HepG2 (cell line): ENCODE results near the gene SP9. TPM values are rescaled to one million over a fixed set of nuclear protein-coding genes. Genes with fewer than 3 reads are reported as not detected.

Source experiments
- BHLHE40 ChIP-seq: IDR thresholded peaks from 2 replicates; pipeline ENCODE4 v1.6.1; 2011; ENCODE audit warnings: low read length, improper control_type of control experiment
- EED ChIP-seq: sonication (generic); formaldehyde crosslinking; IDR thresholded peaks from 2 replicates; pipeline ENCODE4 v1.5.0; 2020; ENCODE audit warnings: mild to moderate bottlenecking, missing genetic modification reagents
- HOXD1 ChIP-seq: sonication (generic); formaldehyde crosslinking; IDR thresholded peaks from 2 replicates; pipeline ENCODE4 v1.5.0; 2020; ENCODE audit warnings: missing genetic modification reagents
- IKZF4 ChIP-seq: sonication (generic); formaldehyde crosslinking; IDR thresholded peaks from 2 replicates; pipeline ENCODE4 v1.5.1; 2020; ENCODE audit warnings: borderline replicate concordance, mild to moderate bottlenecking, low read depth, missing genetic modification reagents; ENCODE audit errors: not compliant biosample characterization
- IRX3 ChIP-seq: sonication (generic); formaldehyde crosslinking; IDR thresholded peaks from 2 replicates; pipeline ENCODE4 v1.8.1; 2023; ENCODE audit warnings: mild to moderate bottlenecking, low read depth, missing genetic modification reagents, borderline replicate concordance
- KLF15 ChIP-seq: sonication (generic); formaldehyde crosslinking; IDR thresholded peaks from 2 replicates; pipeline ENCODE4 v1.8.1; 2023; ENCODE audit warnings: borderline replicate concordance, mild to moderate bottlenecking, inconsistent platforms, missing genetic modification reagents, mixed read lengths
- LRRFIP1 ChIP-seq: sonication (generic); formaldehyde crosslinking; conservative IDR thresholded peaks from 2 replicates; pipeline ENCODE4 v1.4.0; 2020; ENCODE audit warnings: missing genetic modification reagents
- MAF1 ChIP-seq: sonication (generic); formaldehyde crosslinking; IDR thresholded peaks from 2 replicates; pipeline ENCODE4 v1.5.0; 2020; ENCODE audit warnings: missing genetic modification reagents, borderline replicate concordance
- MYNN ChIP-seq: sonication (generic); formaldehyde crosslinking; IDR thresholded peaks from 2 replicates; pipeline ENCODE4 v1.4.0; 2020; ENCODE audit warnings: mild to moderate bottlenecking, low read depth, missing genetic modification reagents
- NFIB ChIP-seq: sonication (generic); formaldehyde crosslinking; IDR thresholded peaks from 2 replicates; pipeline ENCODE4 v1.9.0; 2021; ENCODE audit warnings: missing genetic modification reagents, mild to moderate bottlenecking, borderline replicate concordance
- RBAK ChIP-seq: sonication (generic); formaldehyde crosslinking; IDR thresholded peaks from 2 replicates; pipeline ENCODE4 v1.5.1; 2020; ENCODE audit warnings: mild to moderate bottlenecking, missing genetic modification reagents
- SATB2 ChIP-seq: sonication (generic); formaldehyde crosslinking; IDR thresholded peaks from 2 replicates; pipeline ENCODE4 v1.5.0; 2020; ENCODE audit warnings: missing genetic modification reagents
- SMARCE1 ChIP-seq: fragments of 450-650 bp; IDR thresholded peaks from 2 replicates; pipeline ENCODE4 v1.6.1; 2017; ENCODE audit warnings: borderline replicate concordance
- SNAI1 ChIP-seq: sonication (generic); formaldehyde crosslinking; IDR thresholded peaks from 2 replicates; pipeline ENCODE4 v1.5.0; 2020; ENCODE audit warnings: mild to moderate bottlenecking, missing genetic modification reagents, borderline replicate concordance
- SPEN ChIP-seq: sonication (generic); formaldehyde crosslinking; IDR thresholded peaks from 2 replicates; pipeline ENCODE4 v1.5.1; 2020; ENCODE audit warnings: low read depth, mild to moderate bottlenecking, missing genetic modification reagents
- ZFP36L2 ChIP-seq: sonication (generic); formaldehyde crosslinking; IDR thresholded peaks from 2 replicates; pipeline ENCODE4 v1.4.0; 2020; ENCODE audit warnings: missing genetic modification reagents
- ZNF253 ChIP-seq: sonication (generic); formaldehyde crosslinking; IDR thresholded peaks from 2 replicates; pipeline ENCODE4 v1.8.0; 2022; ENCODE audit warnings: mild to moderate bottlenecking, missing genetic modification reagents, borderline replicate concordance
- ZNF563 ChIP-seq: sonication (generic); formaldehyde crosslinking; IDR thresholded peaks from 2 replicates; pipeline ENCODE4 v1.8.0; 2022; ENCODE audit warnings: mild to moderate bottlenecking, moderate library complexity, missing genetic modification reagents
- ZNF570 ChIP-seq: sonication (generic); formaldehyde crosslinking; IDR thresholded peaks from 2 replicates; pipeline ENCODE4 v1.4.0; 2020; ENCODE audit warnings: mild to moderate bottlenecking, missing genetic modification reagents, borderline replicate concordance
- ZZZ3 ChIP-seq: sonication (generic); formaldehyde crosslinking; IDR thresholded peaks from 2 replicates; pipeline ENCODE4 v1.4.0; 2020; ENCODE audit warnings: missing genetic modification reagents, mild to moderate bottlenecking, borderline replicate concordance
- polyA plus RNA-seq, 8 experiments: library from polyadenylated mRNA; depleted of rRNA in 3 of 8; stranded (reverse) in 7 of 8; unstranded in 1 of 8; fragments of >200 nt; fragmentation: Illumina TruSeq in 4 of 8; extraction: Trizol in 4 of 8; gene quantifications; 2 replicates each; pipeline versions ENCODE4 v1.2.1 to v1.2.3, GENCODE V29; 2011 to 2016; ENCODE audit warnings: low read depth in 4 of 8, missing spikeins in 1 of 8, mixed read lengths in 1 of 8; ENCODE audit not compliant: insufficient read depth in 1 of 8
- total RNA-seq, 5 experiments: library from RNA; depleted of rRNA; stranded (reverse); fragments of >200 nt; fragmentation: Illumina TruSeq; extraction: Trizol; gene quantifications; 2 replicates each; pipeline ENCODE4 v1.2.3, GENCODE V29; 2016; ENCODE audit warnings: low read depth in 1 of 5
- TF ChIP-seq, protein P1 (sequence below): sonication (generic); formaldehyde crosslinking; IDR thresholded peaks from 2 replicates; pipeline ENCODE4 v1.4.0; 2020; ENCODE audit warnings: missing genetic modification reagents
- TF ChIP-seq, protein P2 (sequence below): sonication (generic); formaldehyde crosslinking; IDR thresholded peaks from 2 replicates; pipeline ENCODE4 v1.4.0; 2020; ENCODE audit warnings: missing genetic modification reagents

SP9 gene
- total and polyA plus RNA-seq, 2 of the 13 experiments (the other 11 are each of a cell fraction or from before 2014, with no cell fraction given), result not detected

- TF ChIP-seq NFIB (CRISPR knock-in tag) (no peak), SNAI1 (no peak), ZNF563 (CRISPR knock-in tag) (no peak; the same call in 1 of the 2 replicates), ZNF253 (CRISPR knock-in tag) (no peak), MYNN (no peak), MAF1 (no peak), BHLHE40 (0 out of 2 replicates have a peak, but pooled peaks have one; percentile 6), LRRFIP1 (CRISPR knock-in tag) (no peak), IRX3 (CRISPR knock-in tag) (no peak), SPEN (peak; percentile 40; the same call in 1 of the 2 replicates), RBAK (CRISPR knock-in tag) (0 out of 2 replicates have a peak, but pooled peaks have one; percentile 38), EED (CRISPR knock-in tag) (no peak), ZNF570 (CRISPR knock-in tag) (no peak), ZFP36L2 (CRISPR knock-in tag) (no peak), IKZF4 (CRISPR knock-in tag) (no peak), KLF15 (0 out of 2 replicates have a peak, but pooled peaks have one; percentile 56), SATB2 (CRISPR knock-in tag) (no peak), ZZZ3 (CRISPR knock-in tag) (no peak), HOXD1 (no peak), SMARCE1 (no peak)
- TF ChIP-seq, protein P1, sequence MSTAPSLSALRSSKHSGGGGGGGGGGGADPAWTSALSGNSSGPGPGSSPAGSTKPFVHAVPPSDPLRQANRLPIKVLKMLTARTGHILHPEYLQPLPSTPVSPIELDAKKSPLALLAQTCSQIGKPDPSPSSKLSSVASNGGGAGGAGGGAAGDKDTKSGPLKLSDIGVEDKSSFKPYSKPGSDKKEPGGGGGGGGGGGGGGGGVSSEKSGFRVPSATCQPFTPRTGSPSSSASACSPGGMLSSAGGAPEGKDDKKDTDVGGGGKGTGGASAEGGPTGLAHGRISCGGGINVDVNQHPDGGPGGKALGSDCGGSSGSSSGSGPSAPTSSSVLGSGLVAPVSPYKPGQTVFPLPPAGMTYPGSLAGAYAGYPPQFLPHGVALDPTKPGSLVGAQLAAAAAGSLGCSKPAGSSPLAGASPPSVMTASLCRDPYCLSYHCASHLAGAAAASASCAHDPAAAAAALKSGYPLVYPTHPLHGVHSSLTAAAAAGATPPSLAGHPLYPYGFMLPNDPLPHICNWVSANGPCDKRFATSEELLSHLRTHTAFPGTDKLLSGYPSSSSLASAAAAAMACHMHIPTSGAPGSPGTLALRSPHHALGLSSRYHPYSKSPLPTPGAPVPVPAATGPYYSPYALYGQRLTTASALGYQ (CRISPR knock-in tag), result 0 out of 2 replicates have a peak, but pooled peaks have one; percentile 24
- TF ChIP-seq, protein P2, sequence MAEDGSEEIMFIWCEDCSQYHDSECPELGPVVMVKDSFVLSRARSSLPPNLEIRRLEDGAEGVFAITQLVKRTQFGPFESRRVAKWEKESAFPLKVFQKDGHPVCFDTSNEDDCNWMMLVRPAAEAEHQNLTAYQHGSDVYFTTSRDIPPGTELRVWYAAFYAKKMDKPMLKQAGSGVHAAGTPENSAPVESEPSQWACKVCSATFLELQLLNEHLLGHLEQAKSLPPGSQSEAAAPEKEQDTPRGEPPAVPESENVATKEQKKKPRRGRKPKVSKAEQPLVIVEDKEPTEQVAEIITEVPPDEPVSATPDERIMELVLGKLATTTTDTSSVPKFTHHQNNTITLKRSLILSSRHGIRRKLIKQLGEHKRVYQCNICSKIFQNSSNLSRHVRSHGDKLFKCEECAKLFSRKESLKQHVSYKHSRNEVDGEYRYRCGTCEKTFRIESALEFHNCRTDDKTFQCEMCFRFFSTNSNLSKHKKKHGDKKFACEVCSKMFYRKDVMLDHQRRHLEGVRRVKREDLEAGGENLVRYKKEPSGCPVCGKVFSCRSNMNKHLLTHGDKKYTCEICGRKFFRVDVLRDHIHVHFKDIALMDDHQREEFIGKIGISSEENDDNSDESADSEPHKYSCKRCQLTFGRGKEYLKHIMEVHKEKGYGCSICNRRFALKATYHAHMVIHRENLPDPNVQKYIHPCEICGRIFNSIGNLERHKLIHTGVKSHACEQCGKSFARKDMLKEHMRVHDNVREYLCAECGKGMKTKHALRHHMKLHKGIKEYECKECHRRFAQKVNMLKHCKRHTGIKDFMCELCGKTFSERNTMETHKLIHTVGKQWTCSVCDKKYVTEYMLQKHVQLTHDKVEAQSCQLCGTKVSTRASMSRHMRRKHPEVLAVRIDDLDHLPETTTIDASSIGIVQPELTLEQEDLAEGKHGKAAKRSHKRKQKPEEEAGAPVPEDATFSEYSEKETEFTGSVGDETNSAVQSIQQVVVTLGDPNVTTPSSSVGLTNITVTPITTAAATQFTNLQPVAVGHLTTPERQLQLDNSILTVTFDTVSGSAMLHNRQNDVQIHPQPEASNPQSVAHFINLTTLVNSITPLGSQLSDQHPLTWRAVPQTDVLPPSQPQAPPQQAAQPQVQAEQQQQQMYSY (CRISPR knock-in tag), result no peak
Observed at GRCh38 chr2:174341293-174341994, 6.7 kb downstream of the SP9 start (continued).
